Measurements from ENCODE around the gene WDCP.

Gene WDCP

GRCh38 chr2:24008672-24009366 lies 38.4 kb downstream of the WDCP start:
- Histone ChIP-seq H3K27me3 (peaks cover 51% of the 10 kb centered on the region), H3K4me1 (peaks cover 7% of the 10 kb centered on the region), H3K4me3 (no peak overlapping the region), H4K20me1 (peaks cover 39% of the 10 kb centered on the region), H3K36me3 (no peaks in the 10 kb centered on the region), H3K4me2 (no peak overlapping the region), H3K9ac (no peak overlapping the region), H3K27ac (no peak overlapping the region), H3K9me3 (no peaks in the 10 kb centered on the region)
- TF ChIP-seq Cebpa-rat (IDR thresholded peaks at IDR 0.05): no peak

- Histone ChIP-seq H3K27ac (no peak overlapping the region), H4K20me1 (peaks cover 39% of the 10 kb centered on the region), H3K9ac (no peak overlapping the region), H3K27me3 (peaks cover 51% of the 10 kb centered on the region), H3K4me2 (no peak overlapping the region), H3K4me3 (no peak overlapping the region), H3K36me3 (peaks cover 7% of the 10 kb centered on the region; the same call in 1 of the 2 replicates), H3K9me3 (no peaks in the 10 kb centered on the region), H3K4me1 (peaks cover 7% of the 10 kb centered on the region)
- no peak for TF ChIP-seq Cebpa-rat (IDR thresholded peaks at IDR 0.05)
Observed at GRCh38 chr2:24007693-24008092, 39.5 kb downstream of the WDCP start.

GRCh38 chr2:23994567-23994966 lies 52.6 kb downstream of the WDCP start:
- H3K4me1 ChIP-seq: no peaks in the 10 kb centered on the region
- no peak overlapping the region for H3K4me2 ChIP-seq
- no peak overlapping the region for H3K9ac ChIP-seq
- peaks cover 49% of the 10 kb centered on the region for H3K36me3 ChIP-seq
- H3K27me3 ChIP-seq: no peaks in the 10 kb centered on the region
- no peak for TF ChIP-seq Cebpa-rat (IDR thresholded peaks at IDR 0.05)
- no peaks in the 10 kb centered on the region for H3K9me3 ChIP-seq
- H3K27ac ChIP-seq: no peak overlapping the region
- no peaks in the 10 kb centered on the region for H4K20me1 ChIP-seq
- H3K4me3 ChIP-seq: no peak overlapping the region

GRCh38 chr2:23993736-23994269 lies 53.4 kb downstream of the WDCP start:
- Histone ChIP-seq H3K4me3 (no peak overlapping the region), H3K27ac (no peak overlapping the region), H3K9ac (no peak overlapping the region), H3K36me3 (peaks cover 49% of the 10 kb centered on the region), H3K27me3 (no peaks in the 10 kb centered on the region), H3K9me3 (no peaks in the 10 kb centered on the region), H4K20me1 (no peaks in the 10 kb centered on the region), H3K4me2 (no peak overlapping the region), H3K4me1 (no peaks in the 10 kb centered on the region)
- TF ChIP-seq Cebpa-rat (IDR thresholded peaks at IDR 0.05): no peak

- Histone ChIP-seq H4K20me1 (no peaks in the 10 kb centered on the region), H3K27me3 (no peaks in the 10 kb centered on the region), H3K4me2 (no peak overlapping the region), H3K4me3 (no peak overlapping the region), H3K9me3 (no peaks in the 10 kb centered on the region), H3K9ac (no peak overlapping the region), H3K36me3 (peaks cover 45% of the 10 kb centered on the region), H3K4me1 (no peaks in the 10 kb centered on the region), H3K27ac (no peak overlapping the region)
- no peak for TF ChIP-seq Cebpa-rat (IDR thresholded peaks at IDR 0.05)
Observed at GRCh38 chr2:23992931-23993330, 54.3 kb downstream of the WDCP start.

- peaks cover 50% of the 10 kb centered on the region for H3K36me3 ChIP-seq
- H3K27me3 ChIP-seq: no peaks in the 10 kb centered on the region
- H3K4me3 ChIP-seq: no peak overlapping the region
- no peaks in the 10 kb centered on the region for H4K20me1 ChIP-seq
- TF ChIP-seq Cebpa-rat (IDR thresholded peaks at IDR 0.05): no peak
- H3K4me2 ChIP-seq: no peak overlapping the region
- H3K9ac ChIP-seq: no peak overlapping the region
- no peaks in the 10 kb centered on the region for H3K9me3 ChIP-seq
- H3K4me1 ChIP-seq: no peaks in the 10 kb centered on the region
- H3K27ac ChIP-seq: no peak overlapping the region
Observed at GRCh38 chr2:23988371-23988770, 58.8 kb downstream of the WDCP start.

All from BLaER1 (cell line).